Testis (tissue), 3 donors: ENCODE data around the gene PCDHGC5. TPM values are rescaled to one million over a fixed set of nuclear protein-coding genes. Genes with fewer than 3 reads are reported as not detected.

Source experiments
- DNase-seq: peaks from one replicate; pipeline ENCODE4 v3.0.0-alpha.2; 2019
- H3K27ac ChIP-seq, 2 donors: fragments of 200-600 bp; sonication (generic); one replicate each; pipeline ENCODE4 v1.5.1; 2019
- H3K27me3 ChIP-seq: fragments of 200-600 bp; sonication (generic); one replicate; pipeline ENCODE4 v1.5.1; 2019
- H3K36me3 ChIP-seq: fragments of 200-600 bp; sonication (generic); one replicate; pipeline ENCODE4 v1.5.1; 2017; ENCODE audit warnings: low read depth; ENCODE audit errors: missing control alignments
- H3K4me1 ChIP-seq: fragments of 200-600 bp; sonication (generic); one replicate; pipeline ENCODE4 v1.5.1; 2019
- H3K4me3 ChIP-seq, 2 donors: fragments of 200-600 bp; sonication (generic); one replicate each; pipeline ENCODE4 v1.5.1; 2017 to 2019
- H3K9me3 ChIP-seq: fragments of 200-600 bp; sonication (generic); one replicate; pipeline ENCODE4 v1.5.1; 2017
- CTCF ChIP-seq, 3 experiments: fragments of 450-650 bp in 2 of 3; fragments of 200-600 bp in 1 of 3; sonication (generic) in 1 of 3; IDR thresholded peaks; one replicate each; pipeline ENCODE4 v1.5.1; 2016 to 2019; ENCODE audit warnings: antibody characterized with exemption in 3 of 3, mild to moderate bottlenecking in 2 of 3, moderate library complexity in 1 of 3
- POLR2A ChIP-seq: fragments of 450-650 bp; IDR thresholded peaks from one replicate; pipeline ENCODE4 v1.6.1; 2017; ENCODE audit warnings: antibody characterized with exemption, mild to moderate bottlenecking, moderate library complexity
- WGBS, 2 donors: methylation state at CpG; one replicate each; pipeline ENCODE4 v1.1.5; 2018; 5-methylcytosine and 5-hydroxymethylcytosine counted together
- intact Hi-C: fragments of 100-400 bp; cut with DNase I; formaldehyde crosslinking; loops from one replicate; pipeline ENCODE4 v1.15.1; 2023; ENCODE audit warnings: low total_unique reads
- polyA plus RNA-seq: library from polyadenylated mRNA; stranded (reverse); fragments of 350-450 nt; fragmentation: Illumina TruSeq; extraction: RNeasy Lipid Tissue Mini Kit (QIAGEN cat#74804); gene quantifications from one replicate; pipeline ENCODE4 v1.2.3, GENCODE V29; 2014; ENCODE audit warnings: low read depth, low replicate concordance; ENCODE audit not compliant: insufficient read depth
- total RNA-seq, 2 donors: library from RNA; depleted of rRNA; stranded (reverse); fragments of >200 nt; gene quantifications; one replicate each; pipeline ENCODE4 v1.2.3, GENCODE V29; 2016

PCDHGC5 gene
- total and polyA plus RNA-seq, 3 donors from 2014 or later = 0.50 to 5.4 (median 4.9) TPM

DNA sequence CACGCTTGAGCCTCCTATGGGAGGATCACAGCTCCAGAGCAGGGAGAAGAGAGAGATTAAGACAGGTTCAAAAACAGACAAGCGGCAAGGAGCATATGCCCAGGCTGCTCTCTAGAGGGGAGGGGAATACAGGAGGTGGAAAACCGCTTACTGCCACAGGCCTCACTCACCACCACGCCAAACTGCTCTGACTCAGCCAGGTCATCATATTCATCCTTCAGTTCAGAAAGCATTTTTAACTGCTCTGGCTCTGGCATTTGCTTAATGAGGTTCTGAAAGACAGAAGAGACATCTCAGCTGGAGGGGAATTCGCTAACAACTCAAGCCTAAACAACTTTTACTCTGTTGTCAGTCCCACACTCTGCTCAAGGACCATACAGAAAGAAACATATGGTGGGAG is 40.1 kb downstream of the PCDHGC5 start:
- WGBS, 2 donors = 55 to 66% methylated on average over 5 of the region's 5 CpGs
- Histone ChIP-seq H3K27me3 (no peaks in the 10 kb centered on the region), H3K36me3 (no peaks in the 10 kb centered on the region), H3K27ac (peak overlapping the region; percentile 74 to 84), H3K4me1 (peaks cover 36% of the 10 kb centered on the region), H3K4me3 (no peak overlapping the region), H3K9me3 (no peaks in the 10 kb centered on the region)
- intact Hi-C loops = loop anchor here (10.0 kb wide), 1 partner anchor 104 kb away; the partner anchor contains the start of gene PCDHGA11
- no peak for TF ChIP-seq CTCF (IDR thresholded peaks at IDR 0.05)
- no peak for TF ChIP-seq POLR2A
- DNase-seq = no peak

DNA sequence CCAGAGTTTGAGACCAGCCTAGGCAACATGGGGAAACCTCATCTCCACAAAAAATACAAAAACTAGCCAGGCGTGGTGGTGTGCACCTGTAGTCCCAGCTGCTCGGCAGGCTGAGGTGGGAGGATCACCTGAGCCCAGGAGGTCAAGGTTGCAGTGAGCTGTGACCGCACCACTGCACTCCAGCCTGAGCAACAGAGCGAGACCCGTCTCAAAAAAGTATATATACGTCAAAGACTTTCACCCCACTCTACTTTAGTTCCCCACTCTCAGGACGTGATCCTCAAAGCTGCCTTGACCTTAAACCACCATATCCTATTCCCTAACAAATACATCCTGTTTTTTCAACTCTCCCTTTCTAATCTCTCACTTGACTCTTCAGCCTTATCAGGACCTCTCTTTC is 41.0 kb downstream of the PCDHGC5 start:
- H3K36me3 ChIP-seq = no peaks in the 10 kb centered on the region
- peak overlapping the region; percentile 74 to 84 for H3K27ac ChIP-seq
- H3K27me3 ChIP-seq = no peaks in the 10 kb centered on the region
- no peak overlapping the region for H3K4me3 ChIP-seq
- intact Hi-C loops = loop anchor here (10.0 kb wide), 1 partner anchor 105 kb away; the partner anchor contains the start of gene PCDHGA11
- TF ChIP-seq POLR2A (no peak), CTCF (IDR thresholded peaks at IDR 0.05) (no peak)
- DNase-seq = no peak
- 78 to 86% methylated on average over 7 of the region's 7 CpGs for WGBS, 2 donors
- no peaks in the 10 kb centered on the region for H3K9me3 ChIP-seq
- H3K4me1 ChIP-seq = peaks cover 28% of the 10 kb centered on the region

GRCh38 chr5:141532726-141533125 is 43.8 kb downstream of the PCDHGC5 start:
- Histone ChIP-seq H3K27me3 (no peaks in the 10 kb centered on the region), H3K9me3 (no peaks in the 10 kb centered on the region), H3K36me3 (no peaks in the 10 kb centered on the region), H3K4me3 (no peak overlapping the region), H3K4me1 (peaks cover 23% of the 10 kb centered on the region), H3K27ac (no peak overlapping the region)
- intact Hi-C loops = no loop called here
- WGBS, 2 donors = 92 to 95% methylated on average over 1 of the region's 1 CpG
- DNase-seq = no peak
- TF ChIP-seq POLR2A (no peak), CTCF (IDR thresholded peaks at IDR 0.05) (no peak)

- no peaks in the 10 kb centered on the region for H3K36me3 ChIP-seq
- no peaks in the 10 kb centered on the region for H3K9me3 ChIP-seq
- H3K27ac ChIP-seq = no peak overlapping the region
- TF ChIP-seq POLR2A (no peak), CTCF (IDR thresholded peaks at IDR 0.05) (no peak)
- intact Hi-C loops = no loop called here
- peaks cover 14% of the 10 kb centered on the region for H3K4me1 ChIP-seq
- 96 to 100% methylated on average over 1 of the region's 1 CpG for WGBS, 2 donors
- H3K27me3 ChIP-seq = no peaks in the 10 kb centered on the region
- no peak overlapping the region for H3K4me3 ChIP-seq
- no peak for DNase-seq
Measured at GRCh38 chr5:141533897-141534296, 45.0 kb downstream of the PCDHGC5 start.

- no peaks in the 10 kb centered on the region for H3K36me3 ChIP-seq
- no peaks in the 10 kb centered on the region for H3K9me3 ChIP-seq
- intact Hi-C loops = no loop called here
- no peak for DNase-seq
- no peak overlapping the region for H3K4me3 ChIP-seq
- TF ChIP-seq CTCF (IDR thresholded peaks at IDR 0.05) = no peak
- no peak for TF ChIP-seq POLR2A
- no peak overlapping the region for H3K27ac ChIP-seq
- no peaks in the 10 kb centered on the region for H3K27me3 ChIP-seq
- peaks cover 7% of the 10 kb centered on the region for H3K4me1 ChIP-seq
- WGBS, 2 donors = 89 to 92% methylated on average over 4 of the region's 4 CpGs
Measured at GRCh38 chr5:141534492-141535213, 45.8 kb downstream of the PCDHGC5 start.
